NCI-H1048 (cell line): Measurements from ENCODE around the gene MLN.

Experiments used
- DNase-seq: peaks from one replicate; lab custom pipeline; 2025; lab: John Stamatoyannopoulos, UW

MLN gene

GRCh38 chr6:33803571-33804053 is at the start of gene MLN:
Gene MLN, minus strand, starts transcription at chr6:33804003. Its CDS starts 2,840 bp downstream, at chr6:33801163.
- no peak for DNase-seq

DNA sequence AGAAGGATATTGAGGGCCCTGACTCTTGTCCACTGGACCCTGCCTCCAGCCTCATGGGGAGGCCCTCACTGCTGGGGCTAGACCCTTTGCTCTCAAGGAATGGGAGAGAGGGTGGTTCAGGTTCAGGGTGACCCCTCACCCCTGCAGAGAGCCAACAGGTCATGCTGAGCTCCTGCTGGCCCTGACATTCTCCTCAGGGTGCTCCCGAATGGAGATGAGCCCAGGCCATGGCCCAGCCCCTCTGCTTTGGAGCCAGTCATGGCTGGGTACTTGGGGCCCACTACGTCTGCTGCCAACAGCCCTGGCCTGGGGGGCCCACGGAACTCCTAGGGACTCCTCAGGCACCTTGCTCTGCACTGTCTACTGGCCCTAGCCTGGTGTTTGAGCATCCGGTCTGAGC is 49.2 kb upstream of the MLN start:
- DNase-seq: no peak

DNA sequence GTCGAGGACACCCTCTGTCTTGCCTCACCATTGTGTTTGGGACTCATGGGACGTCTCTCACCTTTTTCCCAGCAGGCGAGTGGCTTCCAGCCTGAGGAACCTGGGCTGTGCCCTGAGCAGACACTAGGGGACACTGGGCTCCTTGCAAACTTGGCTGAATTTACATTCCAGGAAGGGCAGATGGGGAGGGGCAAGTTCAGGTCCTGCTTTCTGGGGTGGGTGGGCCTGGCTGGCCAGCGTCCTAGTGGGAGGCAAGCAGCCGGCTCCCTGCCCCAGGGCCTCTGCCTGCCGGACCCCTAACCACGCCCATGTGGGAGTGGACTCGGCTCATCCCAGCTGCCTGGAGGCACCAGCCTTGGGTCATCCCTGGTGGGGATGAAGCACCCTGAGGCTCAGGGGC is 48.2 kb upstream of the MLN start:
- DNase-seq: no peak

GRCh38 chr6:33850869-33851541 is 47.2 kb upstream of the MLN start:
- DNase-seq: no peak

GRCh38 chr6:33850296-33850695 is 46.5 kb upstream of the MLN start:
- DNase-seq: no peak

DNA sequence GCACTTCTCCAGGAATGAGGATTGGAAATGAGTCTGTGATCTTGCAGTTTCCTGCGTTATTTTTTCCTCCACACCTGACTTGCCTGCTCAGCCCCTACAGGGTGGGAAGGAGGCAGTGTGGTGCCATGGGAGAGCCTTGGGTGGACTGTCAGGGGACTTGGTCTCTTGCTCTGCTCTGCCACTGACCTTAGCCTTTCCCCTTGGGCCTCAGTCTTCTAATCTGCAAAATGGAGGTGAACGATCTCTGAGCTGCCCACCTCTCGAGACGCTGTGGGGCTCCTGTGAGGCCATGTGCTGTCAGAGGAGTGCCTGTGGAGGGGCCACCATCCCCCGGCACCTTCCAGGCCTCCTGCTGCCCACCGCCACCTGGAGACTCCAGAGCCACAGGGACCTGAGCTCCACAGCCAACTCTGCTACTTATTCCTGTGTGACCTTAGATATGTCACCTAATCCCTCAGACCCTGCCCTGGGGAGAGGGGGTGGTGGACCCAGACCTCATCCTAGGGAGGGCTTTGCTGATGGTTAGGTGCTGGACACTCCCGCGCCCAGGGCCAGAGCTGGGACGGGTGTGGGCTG is 45.8 kb upstream of the MLN start:
- no peak for DNase-seq

DNA sequence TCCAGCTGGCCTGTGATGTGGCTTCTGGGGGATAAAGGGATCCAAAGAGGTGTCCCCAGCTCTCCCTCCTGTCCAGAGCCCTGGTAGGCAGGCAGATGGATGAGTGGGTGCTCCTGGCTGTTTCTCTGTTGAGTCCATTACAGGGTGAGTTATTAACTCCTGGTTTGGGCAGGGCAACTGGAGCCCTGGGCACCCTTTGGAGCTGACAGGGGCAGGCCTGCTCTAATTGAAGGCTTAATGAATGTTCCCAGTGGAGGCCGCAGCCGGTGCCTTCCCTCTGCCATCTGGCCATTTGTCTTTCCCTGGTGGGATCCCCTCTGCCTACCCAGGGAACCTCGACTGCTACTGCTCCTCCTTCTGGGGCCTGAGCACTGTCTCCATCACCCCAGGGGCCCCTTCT is 44.7 kb upstream of the MLN start:
- no peak for DNase-seq

DNA sequence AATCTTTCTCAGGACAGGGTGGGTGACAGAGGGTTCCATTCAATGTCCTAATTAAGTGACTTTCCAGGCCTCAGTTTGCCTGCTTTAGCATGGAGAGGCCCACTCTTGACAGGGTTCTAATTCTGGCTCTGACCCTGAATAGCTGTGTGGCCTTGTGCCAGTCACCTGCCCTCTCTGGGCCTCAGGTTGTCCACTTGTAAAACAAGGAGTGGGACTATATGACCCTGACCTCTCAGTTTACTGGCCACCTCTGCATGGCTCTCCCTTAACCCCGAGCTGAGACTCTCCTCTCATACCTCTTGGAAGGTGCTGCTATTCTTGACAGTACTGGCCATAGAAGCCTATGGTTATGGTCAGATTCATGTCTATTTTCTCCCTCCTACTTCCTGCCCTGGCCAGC is 44.1 kb upstream of the MLN start:
- DNase-seq: no peak

DNA sequence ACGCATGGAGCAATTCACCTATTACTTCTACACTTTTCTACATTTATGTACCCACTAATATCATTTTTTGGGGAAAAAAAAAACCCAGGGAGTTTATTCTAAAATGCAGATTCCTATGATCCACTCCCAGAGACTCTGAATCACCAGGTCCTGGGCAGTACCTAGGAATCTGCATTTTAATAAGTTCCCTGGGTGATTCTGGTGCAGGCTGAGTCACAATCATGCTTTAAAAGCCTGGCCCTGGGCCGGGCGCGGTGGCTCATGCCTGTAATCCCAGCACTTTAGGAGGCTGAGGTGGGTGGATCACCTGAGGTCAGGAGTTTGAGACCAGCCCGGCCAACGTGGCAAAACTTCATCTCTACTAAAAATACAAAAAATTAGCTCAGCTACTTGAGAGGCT is 43.3 kb upstream of the MLN start:
- no peak for DNase-seq

GRCh38 chr6:33846226-33846625 is 42.4 kb upstream of the MLN start:
- no peak for DNase-seq

- DNase-seq: no peak
These were observed 41.4 kb upstream of the MLN start for GRCh38 chr6:33845031-33845745.

DNA sequence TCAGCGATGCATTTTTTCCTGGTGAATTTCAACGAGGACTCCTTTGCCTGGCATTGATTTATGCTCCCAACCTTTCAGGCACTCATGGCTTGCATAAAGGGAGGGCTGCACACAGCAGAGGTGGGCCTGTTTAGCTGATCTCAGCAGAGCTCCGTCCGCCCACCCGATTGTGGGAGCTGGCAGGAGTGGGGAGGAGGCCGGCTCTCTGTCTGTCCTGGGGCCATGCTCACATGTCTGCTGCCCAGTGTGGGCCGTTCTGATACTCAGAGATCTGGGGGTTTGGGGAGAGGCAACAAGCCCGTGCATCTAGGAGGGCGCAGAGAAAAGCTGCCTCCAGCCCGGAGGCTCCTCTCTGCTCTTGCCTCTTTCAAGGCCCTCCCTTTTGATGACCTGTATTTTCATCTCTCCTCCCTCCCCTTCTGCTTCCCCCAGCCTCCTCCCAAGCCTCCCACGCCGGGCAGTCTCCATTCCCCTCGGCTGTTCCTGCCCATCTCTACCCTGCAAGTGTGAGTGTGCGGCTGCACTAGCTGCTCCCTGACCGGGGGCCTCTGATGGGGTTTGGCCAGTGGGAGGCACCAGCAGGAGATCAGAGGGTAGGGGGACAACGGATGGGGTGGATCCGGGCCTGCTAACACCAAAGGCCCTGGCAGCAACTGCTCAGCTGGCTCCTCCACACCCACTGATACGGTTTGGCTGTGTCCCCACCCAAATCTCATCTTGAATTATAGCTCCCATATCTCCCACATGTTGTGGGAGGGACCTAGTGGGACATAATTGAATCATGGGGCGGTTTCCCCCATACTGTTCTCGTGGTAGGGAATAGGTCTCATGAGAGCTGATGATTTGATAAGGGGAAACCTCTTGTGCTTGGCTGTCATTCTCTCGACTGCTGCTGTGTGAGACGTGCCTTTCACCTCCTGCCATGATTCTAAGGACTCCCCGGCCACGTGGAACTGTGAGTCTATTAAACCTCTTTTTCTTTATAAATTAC is 39.6 kb upstream of the MLN start:
- DNase-seq: no peak

GRCh38 chr6:33841868-33842267 is 38.1 kb upstream of the MLN start:
- DNase-seq: no peak

- DNase-seq: no peak
These were observed 37.3 kb upstream of the MLN start for GRCh38 chr6:33841070-33841469.

GRCh38 chr6:33840048-33840926 is 36.5 kb upstream of the MLN start:
- no peak for DNase-seq

DNA sequence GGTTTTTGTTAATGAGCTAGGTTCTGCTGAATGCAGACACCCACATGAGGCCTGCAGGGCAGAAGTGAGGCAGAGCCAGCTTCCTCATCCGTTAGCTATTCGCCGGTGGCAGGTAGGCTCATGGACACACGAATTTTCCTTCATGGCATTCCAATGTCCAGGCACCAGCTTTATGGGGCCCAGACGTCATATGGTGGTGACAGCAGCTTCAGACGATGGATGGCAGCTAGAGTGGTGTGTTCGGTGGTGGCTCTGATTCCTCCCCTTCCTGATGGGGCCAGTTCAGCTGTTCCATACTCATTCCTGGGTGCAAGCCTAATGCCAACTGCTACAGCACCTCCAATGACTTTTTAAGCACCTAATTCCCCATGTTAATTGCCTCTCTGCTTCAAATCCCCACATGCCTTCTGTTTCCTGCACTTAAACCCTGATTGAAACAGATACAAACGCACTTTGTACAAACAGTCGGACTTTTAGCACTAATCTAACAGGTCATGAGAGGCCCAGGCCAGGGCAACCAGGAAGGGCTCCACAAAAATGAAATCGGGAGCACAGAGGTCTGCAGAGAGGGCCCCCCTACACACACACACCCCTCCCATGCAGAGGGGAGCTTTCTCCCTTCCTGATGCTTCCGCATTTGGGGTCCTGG is 35.7 kb upstream of the MLN start:
- no peak for DNase-seq

DNA sequence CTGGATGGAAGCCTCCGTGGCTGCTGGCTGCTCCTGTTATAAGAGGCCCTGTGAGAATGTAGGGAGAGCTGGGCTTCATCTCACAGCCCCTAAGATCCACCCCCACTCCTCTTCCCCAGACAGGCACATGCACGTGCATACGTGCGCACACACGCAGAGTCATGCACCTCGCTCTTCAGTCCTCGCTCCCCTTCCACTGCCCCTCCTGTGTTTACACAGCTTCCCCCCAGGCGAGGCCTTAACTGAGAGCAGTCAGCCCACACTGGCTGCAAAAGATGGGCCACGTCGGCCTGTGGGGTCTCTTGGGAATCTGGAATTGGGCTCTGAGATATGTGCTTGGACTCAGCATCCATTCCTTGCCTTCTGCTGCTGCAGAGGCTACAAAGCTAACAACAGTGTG is 35.2 kb upstream of the MLN start:
- no peak for DNase-seq

- no peak for DNase-seq
These were observed 34.3 kb upstream of the MLN start for GRCh38 chr6:33837971-33838665.

GRCh38 chr6:33836806-33837469 is 33.1 kb upstream of the MLN start:
- DNase-seq: no peak
